ENCODE measurements around the gene TPD52L2. TPM values are rescaled to one million over a fixed set of nuclear protein-coding genes. Genes with fewer than 3 reads are reported as not detected.
"Not testable (repeated sequence)": the region's sequence is repeated elsewhere in the genome, so short reads cannot be mapped to it uniquely, and the experiment has no call there.

The TPD52L2 gene
- total RNA-seq, 1 donor from 2014 or later, result 112 TPM

DNA sequence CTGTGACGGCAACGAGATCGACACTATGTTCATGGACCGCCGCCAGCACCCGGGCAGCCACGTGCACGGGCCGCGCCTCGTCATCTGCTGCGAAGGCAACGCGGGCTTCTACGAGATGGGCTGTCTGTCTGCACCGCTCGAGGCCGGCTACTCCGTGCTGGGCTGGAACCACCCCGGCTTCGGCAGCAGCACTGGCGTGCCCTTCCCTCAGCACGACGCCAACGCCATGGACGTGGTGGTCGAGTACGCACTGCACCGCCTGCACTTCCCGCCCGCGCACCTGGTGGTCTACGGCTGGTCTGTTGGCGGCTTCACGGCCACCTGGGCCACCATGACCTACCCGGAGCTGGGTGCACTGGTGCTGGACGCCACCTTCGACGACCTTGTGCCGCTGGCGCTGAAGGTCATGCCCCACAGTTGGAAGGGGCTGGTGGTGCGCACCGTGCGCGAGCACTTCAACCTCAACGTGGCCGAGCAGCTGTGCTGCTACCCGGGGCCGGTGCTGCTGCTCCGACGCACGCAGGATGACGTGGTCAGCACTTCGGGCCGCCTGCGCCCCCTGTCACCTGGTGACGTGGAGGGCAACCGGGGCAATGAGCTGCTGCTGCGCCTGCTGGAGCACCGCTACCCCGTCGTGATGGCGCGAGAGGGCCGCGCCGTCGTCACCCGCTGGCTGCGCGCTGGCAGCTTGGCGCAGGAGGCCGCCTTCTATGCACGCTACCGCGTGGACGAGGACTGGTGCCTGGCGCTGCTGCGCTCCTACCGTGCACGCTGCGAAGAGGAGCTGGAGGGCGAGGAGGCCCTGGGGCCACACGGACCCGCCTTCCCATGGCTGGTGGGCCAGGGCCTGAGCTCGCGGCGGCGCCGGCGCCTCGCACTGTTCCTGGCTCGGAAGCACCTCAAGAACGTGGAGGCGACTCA, 2.8 kb upstream of the TPD52L2 start:
- TF ChIP-seq, protein P1, sequence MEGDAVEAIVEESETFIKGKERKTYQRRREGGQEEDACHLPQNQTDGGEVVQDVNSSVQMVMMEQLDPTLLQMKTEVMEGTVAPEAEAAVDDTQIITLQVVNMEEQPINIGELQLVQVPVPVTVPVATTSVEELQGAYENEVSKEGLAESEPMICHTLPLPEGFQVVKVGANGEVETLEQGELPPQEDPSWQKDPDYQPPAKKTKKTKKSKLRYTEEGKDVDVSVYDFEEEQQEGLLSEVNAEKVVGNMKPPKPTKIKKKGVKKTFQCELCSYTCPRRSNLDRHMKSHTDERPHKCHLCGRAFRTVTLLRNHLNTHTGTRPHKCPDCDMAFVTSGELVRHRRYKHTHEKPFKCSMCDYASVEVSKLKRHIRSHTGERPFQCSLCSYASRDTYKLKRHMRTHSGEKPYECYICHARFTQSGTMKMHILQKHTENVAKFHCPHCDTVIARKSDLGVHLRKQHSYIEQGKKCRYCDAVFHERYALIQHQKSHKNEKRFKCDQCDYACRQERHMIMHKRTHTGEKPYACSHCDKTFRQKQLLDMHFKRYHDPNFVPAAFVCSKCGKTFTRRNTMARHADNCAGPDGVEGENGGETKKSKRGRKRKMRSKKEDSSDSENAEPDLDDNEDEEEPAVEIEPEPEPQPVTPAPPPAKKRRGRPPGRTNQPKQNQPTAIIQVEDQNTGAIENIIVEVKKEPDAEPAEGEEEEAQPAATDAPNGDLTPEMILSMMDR (conservative IDR thresholded peaks at IDR 0.05; ENCODE audit: low read depth, low read length), result no peak
- no peak for DNase-seq (ENCODE audit: low read depth)
- H3K4me3 ChIP-seq (ENCODE audit: low read depth, low read length), result no peak overlapping the region

DNA sequence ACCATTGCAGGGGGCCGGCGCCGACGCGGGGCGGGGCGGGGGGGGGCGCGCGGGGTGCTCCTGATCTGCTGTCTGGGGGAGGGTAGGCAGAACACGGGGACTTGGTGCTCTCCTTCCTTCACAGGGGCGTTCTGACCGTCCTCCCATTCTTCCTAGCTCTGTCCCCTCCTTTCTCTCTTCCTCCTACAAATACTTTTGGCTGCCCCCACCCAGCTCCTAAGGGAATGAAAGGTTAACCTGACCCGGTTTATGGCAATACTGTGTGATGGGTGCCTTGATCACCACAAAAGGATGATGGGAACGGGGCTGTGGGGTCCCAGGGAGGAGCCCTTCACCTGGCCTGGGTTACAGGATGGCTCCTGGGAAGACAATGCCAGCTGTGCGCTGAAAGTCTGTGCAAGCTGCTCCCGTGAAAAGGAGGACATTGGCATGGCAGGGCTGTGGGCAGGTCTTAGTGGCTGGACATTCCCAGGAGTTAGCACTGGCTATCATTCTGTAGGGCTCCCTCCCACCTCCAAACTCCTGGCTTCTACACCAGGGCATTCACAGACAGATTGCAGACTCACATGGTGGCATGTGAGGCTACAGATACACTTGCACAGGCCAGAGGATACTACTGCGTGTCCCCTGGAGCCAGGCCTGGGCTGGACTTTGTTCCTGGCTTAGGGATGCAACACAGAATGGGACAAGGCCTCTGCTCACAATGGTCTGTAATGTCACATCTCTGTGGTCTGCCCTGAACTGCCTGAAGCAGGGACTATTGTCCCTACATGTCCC, 1.9 kb upstream of the TPD52L2 start:
- DNase-seq (ENCODE audit: low read depth), result no peak
- TF ChIP-seq, protein P1 (conservative IDR thresholded peaks at IDR 0.05; ENCODE audit: low read depth, low read length), result no peak
- H3K4me3 ChIP-seq (ENCODE audit: low read depth, low read length), result peak overlapping the region; percentile 99

DNA sequence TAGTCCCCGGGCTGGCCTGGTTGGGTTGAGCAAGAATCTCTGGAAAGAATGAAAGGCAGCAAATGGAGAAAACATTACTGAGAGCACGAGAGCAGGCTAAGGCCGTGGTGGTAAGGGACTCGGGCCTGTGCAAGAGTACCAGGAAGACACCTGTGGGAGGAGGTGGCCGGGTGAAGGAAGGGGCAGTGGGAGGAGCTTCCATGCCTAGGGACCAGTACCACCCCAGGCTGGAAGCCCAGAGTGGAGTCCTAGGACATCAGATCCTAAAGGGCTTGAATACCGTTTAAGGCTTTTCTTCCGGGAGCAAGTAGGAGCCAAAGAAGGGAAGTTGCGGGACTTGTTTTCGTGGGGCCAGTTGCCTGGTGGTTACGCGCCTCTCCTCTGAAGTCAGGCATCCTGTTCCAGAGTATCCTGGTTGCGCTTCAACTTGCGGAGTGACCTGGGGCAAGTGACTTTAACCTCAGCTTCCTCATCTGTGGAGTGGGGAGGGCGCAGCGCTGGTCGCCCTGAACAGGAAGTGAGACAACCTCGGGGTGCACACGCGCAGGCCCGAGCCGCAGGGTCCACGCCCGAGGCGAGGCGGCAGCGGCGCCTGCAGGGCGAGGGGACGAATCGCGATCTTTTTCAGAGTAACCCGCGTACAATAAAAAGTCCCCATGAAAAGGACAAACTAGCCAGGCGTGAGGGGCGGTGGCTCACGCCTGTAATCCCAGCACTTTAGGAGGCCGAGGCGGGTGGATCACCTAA, 1.1 kb upstream of the TPD52L2 start:
- TF ChIP-seq, protein P1 (conservative IDR thresholded peaks at IDR 0.05; ENCODE audit: low read depth, low read length), result peak; percentile 63
- H3K4me3 ChIP-seq (ENCODE audit: low read depth, low read length), result peak overlapping the region; percentile 99
- DNase-seq (ENCODE audit: low read depth), result peak; percentile 30

DNA sequence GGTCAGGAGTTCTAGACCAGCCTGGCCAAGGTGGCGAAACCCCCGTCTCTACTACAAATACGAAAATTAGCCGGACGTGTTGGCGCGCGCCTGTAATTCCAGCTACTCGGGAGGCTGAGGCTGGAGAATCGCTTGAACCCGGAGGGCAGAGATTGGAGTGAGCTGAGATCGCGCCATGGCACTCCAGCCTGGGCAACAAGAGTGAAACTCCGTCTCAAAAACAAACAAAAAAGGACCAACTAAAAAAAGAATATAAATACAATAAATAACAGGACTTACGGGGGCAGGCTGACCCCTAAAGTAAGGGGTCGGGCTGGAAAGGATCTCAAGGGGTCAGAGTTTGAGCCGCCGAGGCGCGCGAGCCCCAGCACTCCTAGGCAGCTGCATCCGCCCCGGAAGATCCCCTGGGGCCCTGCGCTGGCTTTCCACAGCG, 509 bp upstream of the TPD52L2 start:
- TF ChIP-seq, protein P1 (conservative IDR thresholded peaks at IDR 0.05; ENCODE audit: low read depth, low read length), result no peak
- no peak for DNase-seq (ENCODE audit: low read depth)
- peak overlapping the region; percentile 99 for H3K4me3 ChIP-seq (ENCODE audit: low read depth, low read length)

DNA sequence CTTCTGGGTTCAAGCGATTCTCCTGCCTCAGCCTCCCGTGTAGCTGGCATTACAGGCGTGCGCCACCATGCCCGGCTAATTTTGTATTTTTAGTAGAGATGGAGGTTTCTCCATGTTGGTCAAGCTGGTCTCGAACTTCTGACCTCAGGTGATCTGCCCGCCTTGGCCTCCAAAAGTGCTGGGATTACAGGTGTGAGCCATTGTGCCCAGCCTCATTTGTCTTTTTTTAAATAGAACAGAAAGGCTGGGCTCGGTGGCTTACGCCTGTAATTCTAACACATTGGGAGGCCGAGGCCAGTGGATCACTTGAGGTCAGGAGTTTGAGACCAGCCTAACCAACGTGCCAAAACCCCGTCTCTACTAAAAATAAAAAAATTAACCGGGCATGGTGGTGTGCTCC, 2.0 kb downstream of the TPD52L2 start:
- not testable (repeated sequence) for DNase-seq (ENCODE audit: low read depth); H3K4me3 ChIP-seq (ENCODE audit: low read depth, low read length)

DNA sequence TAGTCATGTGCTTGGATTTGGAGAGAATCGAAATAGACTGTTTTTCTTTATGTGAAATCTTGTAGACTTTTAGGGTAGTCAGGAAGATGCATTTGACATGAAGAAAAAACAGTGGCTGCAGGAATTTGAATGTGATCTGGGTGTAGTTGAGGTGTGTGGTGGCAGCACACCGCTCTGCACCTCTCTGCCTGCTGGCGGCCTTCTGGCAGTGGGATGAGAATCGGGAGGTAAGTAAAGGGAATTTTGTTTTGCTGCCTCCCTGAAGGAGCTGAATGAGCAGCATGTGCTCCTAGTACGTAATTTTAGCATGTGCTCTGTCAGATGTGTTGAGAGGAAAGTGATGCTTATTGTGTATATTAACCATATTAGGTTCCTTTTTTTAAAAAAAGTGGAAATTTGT, 3.2 kb downstream of the TPD52L2 start:
- TF ChIP-seq, protein P1 (conservative IDR thresholded peaks at IDR 0.05; ENCODE audit: low read depth, low read length), result no peak
- H3K4me3 ChIP-seq (ENCODE audit: low read depth, low read length), result no peak overlapping the region
- no peak for DNase-seq (ENCODE audit: low read depth)
